Measurements from ENCODE around the gene UMAD1. TPM values are rescaled to one million over a fixed set of nuclear protein-coding genes. Genes with fewer than 3 reads are reported as not detected.
A peak's percentile ranks its signal among the peaks of the same experiment; 100 is the strongest.

Gene UMAD1
- total and polyA plus RNA-seq, 3 donors from 2014 or later, result 11.1 to 17.3 (median 12.6) TPM

DNA sequence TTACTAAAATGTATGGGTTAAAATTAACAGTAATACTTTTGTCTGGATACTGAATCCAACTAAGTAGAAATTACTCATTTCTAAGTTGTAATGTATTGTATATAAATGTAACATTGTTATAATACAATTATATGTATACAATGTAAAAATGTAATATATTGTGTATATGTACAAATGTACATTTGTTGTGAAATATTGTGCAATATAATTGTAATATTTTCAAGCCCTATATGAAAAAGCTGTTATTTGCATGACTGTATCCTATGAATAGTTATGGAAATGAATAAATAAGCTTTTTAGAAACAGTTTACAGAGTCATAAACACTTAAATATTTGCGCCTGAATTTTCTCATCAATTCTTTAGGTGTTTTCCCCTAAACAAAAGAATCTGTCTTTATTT is 20.3 kb upstream of the UMAD1 start:
- Histone ChIP-seq H3K36me3 (ENCODE audit: low read depth, missing control alignments) (no peaks in the 10 kb centered on the region), H3K27me3 (no peaks in the 10 kb centered on the region), H3K4me3 (no peak overlapping the region), H3K4me1 (no peaks in the 10 kb centered on the region), H3K27ac (no peak overlapping the region), H3K9me3 (no peaks in the 10 kb centered on the region)
- no peak for DNase-seq
- WGBS, 2 donors, result 84 to 85% methylated on average over 1 of the region's 1 CpG
- intact Hi-C loops (cut with DNase I; ENCODE audit: low total_unique reads), result no loop called here
- no peak for TF ChIP-seq CTCF (IDR thresholded peaks at IDR 0.05)
- no peak for TF ChIP-seq POLR2A (IDR thresholded peaks at IDR 0.05)

DNA sequence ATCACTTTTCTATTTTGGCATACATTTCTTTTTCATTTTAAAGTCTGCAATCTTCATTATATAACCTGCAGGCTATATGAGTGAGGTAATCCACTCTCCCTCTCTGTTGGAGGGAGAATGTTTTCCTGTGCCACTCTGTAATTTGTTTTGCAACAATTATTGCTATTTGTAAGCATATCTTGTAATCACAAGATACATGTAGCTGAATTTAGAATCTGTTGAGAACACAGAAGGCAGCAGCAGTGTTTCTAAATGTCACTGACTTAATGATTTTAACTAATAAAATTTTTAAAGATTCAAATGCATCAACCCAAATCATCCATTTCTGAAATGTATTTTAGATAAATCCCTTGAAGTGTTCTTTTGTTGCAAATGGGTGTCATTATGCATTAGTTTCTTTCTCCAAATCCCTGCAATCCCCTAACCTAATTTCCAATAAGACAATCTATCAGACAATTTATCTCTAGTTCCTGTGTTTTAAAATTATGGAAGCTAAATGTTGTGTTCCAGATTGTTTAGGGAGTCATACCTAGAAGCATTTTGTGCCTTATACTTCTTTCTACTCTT is 19.8 kb upstream of the UMAD1 start:
- no peaks in the 10 kb centered on the region for H3K27me3 ChIP-seq
- H3K27ac ChIP-seq, result no peak overlapping the region
- DNase-seq, result no peak
- intact Hi-C loops (cut with DNase I; ENCODE audit: low total_unique reads), result no loop called here
- no peaks in the 10 kb centered on the region for H3K36me3 ChIP-seq (ENCODE audit: low read depth, missing control alignments)
- H3K9me3 ChIP-seq, result no peaks in the 10 kb centered on the region
- H3K4me3 ChIP-seq, result no peak overlapping the region
- TF ChIP-seq CTCF (IDR thresholded peaks at IDR 0.05), result no peak
- no peak for TF ChIP-seq POLR2A (IDR thresholded peaks at IDR 0.05)
- no peaks in the 10 kb centered on the region for H3K4me1 ChIP-seq

- H3K9me3 ChIP-seq, result no peaks in the 10 kb centered on the region
- intact Hi-C loops (cut with DNase I; ENCODE audit: low total_unique reads), result no loop called here
- no peaks in the 10 kb centered on the region for H3K36me3 ChIP-seq (ENCODE audit: low read depth, missing control alignments)
- H3K4me3 ChIP-seq, result no peak overlapping the region
- no peaks in the 10 kb centered on the region for H3K27me3 ChIP-seq
- WGBS, 2 donors, result 65 to 74% methylated on average over 1 of the region's 1 CpG
- DNase-seq, result no peak
- H3K27ac ChIP-seq, result no peak overlapping the region
- TF ChIP-seq POLR2A (IDR thresholded peaks at IDR 0.05) (no peak), CTCF (IDR thresholded peaks at IDR 0.05) (no peak)
- no peaks in the 10 kb centered on the region for H3K4me1 ChIP-seq
These were observed 12.1 kb upstream of the UMAD1 start for GRCh38 chr7:7628476-7628875.

DNA sequence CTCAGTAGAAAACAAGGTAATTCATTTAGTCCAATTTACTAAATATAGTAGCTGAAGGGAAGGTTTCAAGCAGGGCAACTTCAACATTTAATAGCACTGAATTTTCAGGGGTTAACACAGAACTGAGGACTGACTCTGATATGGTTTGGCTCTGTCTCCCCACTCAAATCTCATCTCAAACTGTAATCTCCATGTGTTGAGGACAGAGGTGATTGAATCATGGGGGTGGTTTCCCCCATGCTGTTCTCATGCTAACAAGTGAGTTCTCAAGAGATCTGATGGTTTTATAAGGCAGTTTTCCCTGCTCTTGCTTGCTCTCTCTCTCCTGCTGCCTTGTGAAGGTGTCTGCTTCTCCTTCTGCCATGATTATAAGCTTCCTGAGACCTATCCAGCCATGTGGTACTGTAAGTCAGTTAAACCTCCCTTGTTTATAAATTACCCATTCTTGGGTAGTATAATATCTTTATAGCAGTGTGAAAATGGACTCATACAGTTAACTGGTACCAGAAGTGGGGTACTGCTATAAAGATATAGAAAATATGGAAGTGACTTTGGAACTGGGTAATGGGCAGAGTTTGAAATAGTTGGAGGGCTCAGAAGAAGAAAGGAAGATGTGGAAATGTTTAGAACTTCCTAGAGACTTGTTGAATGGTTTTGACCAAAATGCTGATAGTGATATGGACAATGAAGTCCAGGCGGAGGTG is 9.8 kb upstream of the UMAD1 start:
- H3K36me3 ChIP-seq (ENCODE audit: low read depth, missing control alignments), result no peaks in the 10 kb centered on the region
- TF ChIP-seq CTCF (IDR thresholded peaks at IDR 0.05), result no peak
- TF ChIP-seq POLR2A (IDR thresholded peaks at IDR 0.05), result no peak
- no peak overlapping the region for H3K4me3 ChIP-seq
- no peaks in the 10 kb centered on the region for H3K9me3 ChIP-seq
- no peak overlapping the region for H3K27ac ChIP-seq
- intact Hi-C loops (cut with DNase I; ENCODE audit: low total_unique reads), result no loop called here
- H3K27me3 ChIP-seq, result no peaks in the 10 kb centered on the region
- H3K4me1 ChIP-seq, result no peaks in the 10 kb centered on the region
- 85 to 100% methylated on average over 1 of the region's 1 CpG for WGBS, 2 donors
- no peak for DNase-seq

- WGBS, 2 donors, result 9 to 23% methylated on average over 5 of the region's 5 CpGs
- Histone ChIP-seq H3K27me3 (no peaks in the 10 kb centered on the region), H3K36me3 (ENCODE audit: low read depth, missing control alignments) (no peaks in the 10 kb centered on the region), H3K4me1 (peaks cover 7% of the 10 kb centered on the region), H3K27ac (peak overlapping the region; percentile 86 to 90), H3K4me3 (peak overlapping the region; percentile 84 to 88), H3K9me3 (no peaks in the 10 kb centered on the region)
- intact Hi-C loops (cut with DNase I; ENCODE audit: low total_unique reads), result no loop called here
- no peak for DNase-seq
- TF ChIP-seq CTCF (IDR thresholded peaks at IDR 0.05), result no peak
- TF ChIP-seq POLR2A (IDR thresholded peaks at IDR 0.05), result no peak
These were observed 1.1 kb upstream of the UMAD1 start for GRCh38 chr7:7639421-7639820.

All from testis (tissue), 3 donors.